T-helper 2 cell treated with Interferon-gamma antibody and Interleukin-4, amounts not matched to agents 100 ng/mL and 5 ng/mL, for 36 hours (primary cell): Measurements from ENCODE around the gene VANGL1. TPM values are rescaled to one million over a fixed set of nuclear protein-coding genes. Genes with fewer than 3 reads are reported as not detected.

Experiments used
- intact Hi-C: fragments of 100-400 bp; cut with micrococcal nuclease; formaldehyde crosslinking; loops from one replicate; pipeline ENCODE4 v1.15.1; 2023
- total RNA-seq: library from RNA; stranded (reverse); gene quantifications from 2 replicates; pipeline ENCODE4 v1.2.3, GENCODE V29; 2022

The VANGL1 gene
- total RNA-seq, 1 donor from 2014 or later, result 16.8 TPM

- intact Hi-C loops, result no loop called here
Observed at GRCh38 chr1:115697619-115698018, 55.8 kb downstream of the VANGL1 start.

DNA sequence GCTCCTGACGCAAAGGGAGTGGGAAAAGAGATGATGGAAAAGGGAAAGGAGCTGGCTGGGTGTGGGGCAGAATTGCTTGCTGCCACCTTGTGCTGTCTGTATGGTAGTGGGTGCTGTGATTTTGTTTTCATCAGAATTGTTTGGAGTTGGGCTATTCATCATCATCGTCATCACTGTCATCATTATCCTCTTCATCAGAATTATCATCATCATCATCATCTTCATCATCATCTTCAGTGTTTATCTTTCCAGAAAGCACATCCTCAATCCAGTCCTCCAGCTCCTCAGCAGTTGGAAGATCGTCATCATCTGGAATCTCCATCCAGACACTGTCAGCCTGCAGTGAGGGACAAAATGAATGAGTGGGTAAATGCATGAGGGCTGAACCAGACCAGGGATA, 59.3 kb downstream of the VANGL1 start:
- intact Hi-C loops, result no loop called here

DNA sequence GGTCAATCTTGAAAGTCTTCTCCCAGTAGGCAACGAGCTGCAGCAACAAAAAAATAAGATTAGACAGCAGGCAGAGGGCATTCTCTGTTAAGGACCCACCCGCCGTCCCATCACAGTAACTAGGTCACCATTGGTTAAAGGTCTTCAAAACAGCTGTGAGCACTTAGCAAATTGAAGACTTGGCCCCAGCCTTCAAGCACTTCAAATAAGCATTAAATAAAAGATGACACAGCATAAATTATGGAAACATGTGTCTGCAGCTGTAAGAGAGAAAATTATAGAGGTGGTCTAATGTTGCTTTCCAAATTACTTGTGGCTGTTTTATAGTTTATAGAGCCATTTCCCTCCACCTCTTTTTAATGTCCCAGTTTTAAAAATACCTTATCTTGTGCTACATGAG, 61.2 kb downstream of the VANGL1 start:
- intact Hi-C loops, result no loop called here

- intact Hi-C loops, result no loop called here
Observed at GRCh38 chr1:115705085-115705951, 63.5 kb downstream of the VANGL1 start.

DNA sequence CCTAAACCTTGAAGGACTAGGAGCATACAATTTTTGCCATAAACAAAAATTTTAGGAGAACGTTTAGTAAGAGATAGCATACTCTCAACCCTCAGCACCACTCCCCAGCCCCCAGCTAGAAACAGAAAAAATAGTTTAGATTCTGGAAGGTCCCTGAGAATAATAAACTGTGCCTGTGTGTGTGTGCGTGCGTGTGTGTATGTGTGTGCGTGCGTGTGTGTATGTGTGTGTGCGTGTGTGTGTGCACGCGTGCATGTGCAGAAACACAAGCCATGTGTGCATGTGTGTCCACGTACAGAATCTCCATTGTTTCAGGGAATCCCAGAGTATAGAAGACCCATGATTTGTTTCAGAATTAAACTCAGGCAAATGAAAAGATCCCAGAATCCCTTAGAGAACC, 64.2 kb downstream of the VANGL1 start:
- intact Hi-C loops, result no loop called here

- intact Hi-C loops, result loop anchor here (1.0 kb wide), 1 partner anchor 99 kb away; no protein-coding TSS in a partner anchor
Observed at GRCh38 chr1:115706587-115707425, 65.0 kb downstream of the VANGL1 start.

DNA sequence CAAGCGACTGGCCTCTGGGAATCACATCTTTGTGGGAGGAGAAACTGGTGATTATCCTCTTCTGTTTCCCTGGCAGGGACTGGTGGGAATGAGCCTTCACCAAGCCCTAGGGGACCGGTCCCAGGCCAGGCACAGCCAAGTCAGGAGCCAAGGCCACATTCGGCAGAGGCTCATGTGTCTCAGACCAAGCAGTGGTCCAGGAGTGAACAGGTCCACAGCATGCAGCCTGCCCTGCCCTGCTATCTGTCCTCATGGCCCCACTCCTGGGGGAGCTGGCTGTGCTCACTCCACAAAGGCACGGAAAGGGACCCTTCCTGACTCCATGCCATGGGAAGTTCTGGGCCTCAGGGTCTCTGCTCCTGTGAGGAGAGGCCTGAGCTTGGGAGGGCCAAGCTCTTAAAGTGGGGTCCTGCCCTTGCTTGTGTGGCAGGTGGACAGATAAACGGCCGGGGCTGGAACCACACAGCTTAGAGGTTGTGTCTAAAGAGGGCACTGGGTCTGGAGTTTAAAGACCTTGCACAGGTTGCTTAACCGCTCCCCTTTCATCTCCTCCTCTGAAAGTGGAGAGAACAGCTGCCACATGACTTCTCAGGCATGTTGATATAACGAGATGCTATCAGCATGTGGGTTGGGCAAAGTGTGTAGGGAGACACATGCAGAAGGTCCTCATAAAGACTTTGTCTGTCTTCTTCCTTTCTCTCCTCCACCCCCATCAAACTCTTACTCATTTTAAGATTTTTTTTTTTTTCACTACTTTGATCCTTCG, 69.3 kb downstream of the VANGL1 start:
- intact Hi-C loops, result loop anchor here (5.0 kb wide), 1 partner anchor 61 kb away; no protein-coding TSS in a partner anchor

- intact Hi-C loops, result loop anchor here (5.0 kb wide), 1 partner anchor 59 kb away; no protein-coding TSS in a partner anchor
Observed at GRCh38 chr1:115712911-115713609, 71.3 kb downstream of the VANGL1 start.

DNA sequence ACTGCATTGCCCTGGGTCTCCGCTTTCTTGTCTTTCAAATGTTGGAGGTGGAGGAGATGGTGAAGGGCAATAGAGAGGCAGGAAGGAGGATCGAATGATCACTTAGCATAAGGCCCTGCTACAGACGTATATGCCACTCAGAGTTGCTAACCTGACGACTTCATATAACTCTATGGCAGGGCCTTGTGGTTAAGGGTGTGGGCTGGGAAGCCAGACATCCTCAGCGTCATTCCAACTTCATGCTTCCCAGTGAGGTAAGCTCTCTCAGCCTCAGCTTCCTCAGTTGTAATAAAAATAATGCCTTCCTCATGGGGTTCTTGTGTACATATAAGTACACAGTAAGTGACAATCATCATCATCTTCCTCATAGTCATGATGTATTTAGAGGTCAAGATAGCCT, 72.1 kb downstream of the VANGL1 start:
- intact Hi-C loops, result loop anchor here (5.0 kb wide), 1 partner anchor 58 kb away; no protein-coding TSS in a partner anchor

- intact Hi-C loops, result loop anchor here (5.0 kb wide), 1 partner anchor 58 kb away; no protein-coding TSS in a partner anchor
Observed at GRCh38 chr1:115714572-115715141, 72.9 kb downstream of the VANGL1 start.

DNA sequence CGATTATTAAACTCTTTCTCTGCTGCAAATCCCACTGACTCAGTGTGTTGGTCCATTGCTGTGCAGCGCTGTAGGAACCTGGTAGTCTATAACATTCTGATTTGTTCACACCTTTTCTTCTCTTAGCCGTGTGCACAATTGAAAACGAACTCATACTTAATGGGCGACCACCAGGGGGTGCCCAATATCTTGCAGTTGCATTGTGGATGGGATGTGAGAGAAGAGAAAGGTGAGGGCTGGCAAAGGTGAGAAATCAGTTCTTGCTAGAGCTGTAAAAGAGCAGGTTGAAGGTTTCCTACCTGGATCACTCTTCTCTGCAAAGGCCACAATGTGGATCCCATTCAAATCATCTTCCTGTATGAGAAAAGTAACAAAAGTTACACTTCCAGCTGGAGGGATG, 75.8 kb downstream of the VANGL1 start:
- intact Hi-C loops, result no loop called here

GRCh38 chr1:115718011-115718754, 76.4 kb downstream of the VANGL1 start:
- intact Hi-C loops, result no loop called here

DNA sequence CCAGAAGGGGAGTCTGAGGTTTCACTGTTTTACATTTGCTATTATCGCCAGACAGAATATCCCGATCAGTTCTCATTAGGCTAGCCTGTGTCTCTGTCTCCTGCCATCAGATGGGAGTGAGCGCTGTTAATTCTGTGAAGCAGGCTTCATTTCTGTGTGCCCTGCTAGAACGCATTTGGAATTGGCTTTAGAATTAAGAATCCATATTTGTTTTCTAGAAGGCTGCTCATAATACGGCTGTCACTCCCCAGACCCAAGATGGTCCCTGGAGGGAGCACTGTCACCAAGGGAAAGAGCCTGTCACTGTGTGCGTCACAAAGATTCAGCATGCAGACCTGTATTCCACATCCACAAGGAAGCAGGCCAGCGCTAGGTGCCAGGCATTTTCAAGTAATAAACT, 77.5 kb downstream of the VANGL1 start:
- intact Hi-C loops, result no loop called here

DNA sequence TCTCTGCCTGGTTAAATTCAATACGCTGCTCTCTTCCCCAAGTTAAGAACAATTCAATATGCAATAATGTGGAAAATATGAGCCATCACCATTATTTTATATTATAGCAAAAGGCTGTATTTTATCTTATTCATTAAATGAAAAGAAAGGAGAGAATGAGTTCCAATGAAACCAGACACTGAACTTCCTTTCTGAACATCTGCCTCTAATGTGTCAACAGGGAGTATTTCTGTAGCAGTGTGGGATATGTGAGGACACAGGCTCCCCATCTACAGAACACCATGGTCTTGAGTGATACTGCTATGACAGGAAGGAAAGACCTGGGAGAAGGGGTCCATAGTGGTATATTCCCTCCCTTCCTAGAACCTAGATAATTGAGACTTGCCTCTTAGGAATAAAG, 80.5 kb downstream of the VANGL1 start:
- intact Hi-C loops, result no loop called here

DNA sequence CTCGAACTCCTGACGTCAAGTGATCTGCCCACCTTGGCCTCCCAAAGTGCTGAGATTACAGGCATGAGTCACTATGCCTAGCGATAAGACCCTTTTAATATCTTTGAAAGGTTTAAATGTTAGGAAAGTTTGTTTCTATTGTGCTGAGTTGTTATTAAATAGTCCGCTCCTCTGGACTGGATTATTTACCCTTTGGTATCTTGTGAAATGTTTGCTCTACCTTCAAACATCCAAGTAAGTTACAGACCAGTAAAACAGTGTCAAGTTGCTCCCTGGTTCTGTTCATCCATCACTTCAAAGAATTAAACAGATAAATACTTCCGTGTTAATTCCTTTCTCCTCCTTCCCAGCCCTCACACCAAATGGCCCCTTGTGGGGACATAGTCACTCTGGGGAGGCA, 82.0 kb downstream of the VANGL1 start:
- intact Hi-C loops, result no loop called here

GRCh38 chr1:115725600-115725999, 83.8 kb downstream of the VANGL1 start:
- intact Hi-C loops, result no loop called here

- intact Hi-C loops, result no loop called here
Observed at GRCh38 chr1:115726161-115726560, 84.4 kb downstream of the VANGL1 start.

GRCh38 chr1:115726570-115726969, 84.8 kb downstream of the VANGL1 start:
- intact Hi-C loops, result no loop called here

GRCh38 chr1:115727706-115728249, 86.0 kb downstream of the VANGL1 start:
- intact Hi-C loops, result no loop called here
